Measurements from ENCODE around the gene PSMD13. TPM values are rescaled to one million over a fixed set of nuclear protein-coding genes. Genes with fewer than 3 reads are reported as not detected.
"Not testable (repeated sequence)": the region's sequence is repeated elsewhere in the genome, so short reads cannot be mapped to it uniquely, and the experiment has no call there.

The PSMD13 gene
- total RNA-seq, 1 donor from 2014 or later = 87.5 TPM

- intact Hi-C loops (cut with DNase I) = loop anchor here (10.0 kb wide), 1 partner anchor 272 kb away; the partner anchor contains the start of gene RNH1
- no peak for DNase-seq (ENCODE audit: low spot score)
These were observed 3.8 kb upstream of the PSMD13 start for GRCh38 chr11:232783-233565.

DNA sequence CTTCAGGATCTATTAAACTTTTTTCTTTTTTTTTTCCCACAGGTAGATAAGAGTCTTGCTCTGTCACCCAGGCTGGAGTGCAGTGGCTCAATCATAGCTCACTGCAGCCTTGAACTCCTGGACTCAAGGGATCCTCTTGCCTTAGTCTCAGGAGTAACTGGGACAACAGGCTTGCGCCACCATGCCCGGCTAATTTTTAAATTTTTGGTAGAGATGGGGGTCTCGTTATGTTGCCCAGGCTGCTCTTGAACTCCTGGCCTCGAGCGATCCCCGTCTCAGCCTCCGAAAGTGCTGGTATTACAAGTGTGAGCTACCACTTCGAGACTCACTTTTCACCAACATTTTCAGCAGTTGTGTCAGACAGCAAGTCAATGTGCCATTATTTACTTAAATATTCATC, 1.6 kb upstream of the PSMD13 start:
- DNase-seq (ENCODE audit: low spot score) = no peak
- intact Hi-C loops (cut with DNase I) = loop anchor here (10.0 kb wide), 1 partner anchor 270 kb away; the partner anchor contains the start of gene RNH1

DNA sequence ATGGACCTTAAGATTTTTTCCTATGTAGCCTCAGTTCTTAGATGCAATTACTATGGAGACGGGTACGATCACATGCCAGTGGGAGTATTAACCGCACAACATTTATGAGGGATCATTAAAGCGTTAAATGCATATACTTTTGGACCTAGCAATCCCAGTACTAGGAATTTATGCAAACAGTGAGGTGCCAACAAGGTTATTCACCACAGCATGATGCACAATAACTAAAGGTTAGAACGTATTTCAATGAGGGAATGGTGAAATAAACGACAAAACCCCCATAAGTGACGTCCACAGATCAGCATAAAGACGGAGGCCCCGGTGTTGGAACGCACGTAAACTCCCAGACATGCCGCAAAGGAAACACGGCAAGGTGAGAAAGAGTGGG, 1.2 kb upstream of the PSMD13 start:
- intact Hi-C loops (cut with DNase I) = loop anchor here (10.0 kb wide), 1 partner anchor 269 kb away; the partner anchor contains the start of gene RNH1
- no peak for DNase-seq (ENCODE audit: low spot score)

DNA sequence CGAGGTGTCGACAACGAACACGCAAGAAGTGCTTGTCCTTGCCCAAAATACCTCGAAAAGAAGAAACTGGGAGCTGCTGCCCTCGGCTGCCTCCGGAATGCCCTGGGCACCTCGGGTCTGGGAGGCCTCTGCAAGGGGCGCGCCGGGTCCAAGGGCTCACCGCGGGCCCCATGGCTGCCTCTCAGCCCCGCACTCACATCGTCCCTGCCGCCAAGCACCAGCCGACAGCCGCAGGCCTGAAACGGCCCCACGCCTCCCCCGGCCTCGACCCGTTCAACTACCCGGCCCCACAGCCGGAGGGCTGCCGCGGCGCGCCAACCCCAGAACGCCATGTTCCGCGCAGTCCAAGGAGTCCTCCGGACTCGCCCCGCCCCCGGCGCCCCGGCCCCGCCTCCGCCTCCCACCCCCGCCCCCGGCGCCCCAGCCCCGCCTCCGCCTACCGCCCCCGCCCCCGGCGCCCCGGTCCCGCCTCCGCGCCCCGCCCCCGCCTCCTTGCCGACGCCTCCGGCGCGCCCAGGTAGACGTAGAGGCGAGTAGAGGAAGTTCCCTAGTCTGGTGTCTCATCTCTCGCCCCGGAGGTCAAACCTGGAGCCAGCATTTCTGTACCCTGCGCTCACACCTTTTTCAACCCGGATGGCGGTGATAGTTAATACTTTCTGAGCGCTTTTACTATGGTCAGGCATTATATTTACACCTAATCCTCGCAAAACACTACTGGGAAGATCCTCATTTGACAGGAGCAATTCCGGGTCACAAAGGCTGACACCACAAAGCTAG, 591 bp upstream of the PSMD13 start, which contains the start of gene SIRT3:
TSS of gene SIRT3 (minus strand) at position 346 of the 777 bp plus-strand sequence. CDS start at position 332, 14 bp downstream.
- DNase-seq (ENCODE audit: low spot score) = peak; percentile 95
- intact Hi-C loops (cut with DNase I) = loop anchor here (1.0 to 10.0 kb wide), 2 partner anchors 28 to 269 kb away; partner anchors contain the start of gene RNH1

DNA sequence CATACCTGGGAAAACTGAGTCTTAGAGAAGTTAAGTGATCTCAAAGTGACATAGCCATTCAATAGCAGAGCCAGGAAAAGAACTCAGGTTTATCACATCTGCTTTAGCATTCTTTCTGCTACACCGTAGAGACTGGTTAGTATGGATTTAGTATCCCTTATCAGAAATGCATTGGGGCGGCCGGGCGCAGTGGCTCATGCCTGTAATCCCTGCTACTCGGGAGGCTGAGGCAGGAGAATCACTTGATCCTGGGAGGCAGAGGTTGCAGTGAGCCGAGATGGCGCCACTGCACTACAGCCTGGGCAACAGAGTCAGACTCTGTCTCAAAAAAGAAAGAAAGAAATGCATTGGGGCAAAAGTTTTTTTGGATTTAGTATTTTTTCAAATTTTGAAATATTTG, 1.6 kb downstream of the PSMD13 start:
- not testable (repeated sequence) for DNase-seq (ENCODE audit: low spot score)
- intact Hi-C loops (cut with DNase I) = loop anchor here (10.0 kb wide), 1 partner anchor 266 kb away; the partner anchor contains the start of gene RNH1

GRCh38 chr11:240315-240714, 3.5 kb downstream of the PSMD13 start:
- intact Hi-C loops (cut with DNase I) = no loop called here
- DNase-seq (ENCODE audit: low spot score) = no peak

DNA sequence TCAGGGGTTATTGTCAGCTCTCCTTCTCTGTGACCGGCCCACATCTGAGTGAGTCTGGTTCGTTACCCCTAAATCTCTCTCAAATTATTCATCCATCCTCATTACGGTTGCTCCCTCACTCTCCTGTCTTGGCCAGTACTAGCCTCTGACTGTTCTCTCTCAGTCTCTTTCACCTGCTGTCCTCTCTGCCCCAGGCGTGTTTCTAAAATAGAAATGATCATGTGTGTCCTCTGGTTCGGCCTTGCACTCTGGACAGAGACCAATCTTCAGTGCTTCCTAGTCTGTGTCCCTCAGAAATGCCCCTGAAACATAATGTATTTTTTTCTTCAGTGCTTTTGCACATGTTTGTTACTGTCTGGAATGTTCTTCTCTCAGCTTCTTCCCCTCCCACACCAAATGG, 4.9 kb downstream of the PSMD13 start:
- DNase-seq (ENCODE audit: low spot score) = no peak
- intact Hi-C loops (cut with DNase I) = no loop called here

- intact Hi-C loops (cut with DNase I) = no loop called here
- DNase-seq (ENCODE audit: low spot score) = no peak
These were observed 7.6 kb downstream of the PSMD13 start for GRCh38 chr11:244376-244775.

DNA sequence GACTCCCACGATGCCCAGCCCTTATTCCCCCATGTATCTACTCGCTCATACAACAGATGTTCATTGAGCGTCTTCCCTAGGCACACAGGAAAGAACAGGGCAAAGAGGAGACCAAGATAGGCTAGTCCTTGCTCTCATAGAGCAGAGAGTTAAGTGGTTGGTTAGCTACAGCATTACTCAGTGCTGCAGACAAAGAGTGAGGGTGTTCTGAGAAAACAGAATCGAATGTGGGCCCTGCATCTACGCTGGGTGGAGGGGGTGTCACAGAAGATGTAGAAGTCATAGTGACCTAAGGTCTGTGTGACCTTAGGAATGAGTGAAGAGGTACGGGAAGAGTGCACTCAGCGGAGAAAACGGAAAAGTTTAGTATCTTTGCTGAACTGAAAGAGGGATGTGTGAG, 12.3 kb downstream of the PSMD13 start:
- no peak for DNase-seq (ENCODE audit: low spot score)
- intact Hi-C loops (cut with DNase I) = no loop called here

GRCh38 chr11:250274-250673, 13.5 kb downstream of the PSMD13 start:
- no peak for DNase-seq (ENCODE audit: low spot score)
- intact Hi-C loops (cut with DNase I) = no loop called here

DNA sequence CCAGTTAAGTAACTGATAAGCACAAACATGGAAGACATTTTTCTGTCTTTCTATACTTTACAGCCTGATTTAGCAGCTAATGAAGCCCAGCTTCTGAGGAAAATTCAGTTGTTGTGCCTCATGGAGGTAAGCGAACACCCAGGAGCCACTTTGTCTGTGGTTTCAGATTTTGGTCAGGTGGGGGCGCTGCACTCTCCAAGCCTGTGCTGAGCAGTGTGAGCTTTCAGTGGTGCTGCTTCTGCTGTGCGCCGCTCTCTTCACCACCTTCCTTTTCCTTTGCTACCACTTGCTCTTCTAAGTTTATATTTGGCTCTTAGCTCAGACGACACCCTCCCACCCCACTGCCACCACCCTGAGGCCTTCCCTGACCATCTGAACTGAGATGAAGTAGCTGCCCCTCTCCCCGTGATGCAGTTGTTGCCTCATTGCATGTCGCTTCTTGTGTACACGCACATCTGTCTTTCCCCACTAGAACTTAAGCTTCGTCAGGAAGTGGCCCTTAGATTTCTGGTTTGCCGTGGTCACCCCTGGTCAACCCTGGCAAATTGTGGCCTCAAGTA, 14.0 kb downstream of the PSMD13 start:
- DNase-seq (ENCODE audit: low spot score) = peak; percentile 85
- intact Hi-C loops (cut with DNase I) = no loop called here

DNA sequence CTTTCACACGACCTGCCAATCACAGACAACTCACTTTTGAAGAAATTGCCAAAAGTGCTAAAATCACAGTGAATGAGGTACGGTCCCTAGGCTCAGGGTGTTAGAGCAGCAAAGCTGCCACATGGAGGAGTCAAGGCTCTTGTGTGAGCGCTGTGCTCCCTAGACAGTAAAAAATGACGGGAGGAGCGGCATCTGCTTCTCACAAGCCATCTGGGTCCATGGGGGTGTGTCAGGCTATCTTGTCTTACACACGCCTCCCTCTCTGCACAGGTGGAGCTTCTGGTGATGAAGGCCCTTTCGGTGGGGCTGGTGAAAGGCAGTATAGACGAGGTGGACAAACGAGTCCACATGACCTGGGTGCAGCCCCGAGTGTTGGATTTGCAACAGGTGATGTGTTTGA, 14.8 kb downstream of the PSMD13 start:
- no peak for DNase-seq (ENCODE audit: low spot score)
- intact Hi-C loops (cut with DNase I) = no loop called here

DNA sequence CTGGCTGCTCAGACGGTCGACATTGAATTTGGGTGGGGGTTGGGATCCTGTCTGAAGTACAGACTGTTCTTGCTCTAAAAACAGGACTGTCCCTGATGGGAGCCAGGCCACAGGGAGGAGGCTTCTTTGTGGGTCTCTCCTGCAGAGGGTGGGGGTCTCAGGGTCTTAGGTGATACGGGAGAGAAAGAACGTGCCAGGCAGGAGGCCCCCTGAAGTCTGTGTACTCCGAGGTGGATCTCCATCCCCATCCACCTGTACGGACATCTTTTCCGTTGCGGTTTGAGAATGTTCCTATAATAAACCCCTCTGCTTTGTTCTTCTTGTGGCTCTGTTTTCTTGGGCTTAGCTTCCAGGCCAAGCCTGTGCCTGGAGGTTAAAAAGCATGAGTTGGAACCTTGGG, 15.9 kb downstream of the PSMD13 start:
- DNase-seq (ENCODE audit: low spot score) = no peak
- intact Hi-C loops (cut with DNase I) = no loop called here

GRCh38 chr11:253160-253885, 16.5 kb downstream of the PSMD13 start:
- intact Hi-C loops (cut with DNase I) = no loop called here
- no peak for DNase-seq (ENCODE audit: low spot score)

GRCh38 chr11:253886-254270, 17.1 kb downstream of the PSMD13 start:
- DNase-seq (ENCODE audit: low spot score) = no peak
- intact Hi-C loops (cut with DNase I) = no loop called here

GRCh38 chr11:255176-255575, 18.4 kb downstream of the PSMD13 start:
- DNase-seq (ENCODE audit: low spot score) = no peak
- intact Hi-C loops (cut with DNase I) = no loop called here

GRCh38 chr11:255816-256215, 19.0 kb downstream of the PSMD13 start:
- intact Hi-C loops (cut with DNase I) = no loop called here
- DNase-seq (ENCODE audit: low spot score) = no peak

DNA sequence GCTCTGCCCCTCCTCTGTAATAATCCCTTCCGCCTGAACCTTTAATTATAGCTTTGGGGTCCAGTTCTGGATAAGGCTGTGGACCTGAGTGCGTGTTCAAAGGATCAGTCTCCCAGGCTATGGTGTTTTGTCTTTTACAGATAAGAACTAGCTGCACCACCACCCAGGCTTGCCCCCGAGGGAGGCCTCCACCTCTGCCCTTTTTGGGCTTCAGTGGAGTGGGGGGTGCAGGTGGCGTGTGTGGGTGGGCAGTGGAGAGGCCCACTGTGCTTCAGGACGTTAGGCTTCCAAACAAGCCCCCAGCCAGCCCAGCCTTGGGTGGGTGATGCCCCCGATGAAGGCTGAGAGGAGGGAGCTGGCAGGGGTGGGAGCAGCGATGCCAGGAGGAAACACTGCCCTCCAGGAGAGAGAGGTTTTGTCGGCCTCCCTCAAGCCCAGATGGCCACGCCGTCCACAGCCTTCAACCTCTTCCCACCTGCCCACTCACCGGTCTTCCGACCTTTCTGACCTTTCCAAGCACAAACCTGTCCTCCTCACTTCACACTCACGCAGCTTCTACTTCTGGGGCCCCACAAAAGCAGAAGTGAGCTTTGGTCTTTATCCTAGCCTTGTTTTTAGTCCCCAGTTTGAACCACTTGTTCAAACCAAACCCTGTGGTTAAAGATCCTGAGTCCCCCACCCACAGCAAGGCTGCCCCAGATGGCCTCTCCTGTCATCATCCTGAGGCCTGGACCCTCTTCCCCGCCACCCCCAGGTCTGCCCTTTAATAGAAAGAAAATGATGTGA, 20.4 kb downstream of the PSMD13 start:
- no peak for DNase-seq (ENCODE audit: low spot score)
- intact Hi-C loops (cut with DNase I) = no loop called here
